ENCODE results near the gene SH3RF2.

Gene SH3RF2

DNA sequence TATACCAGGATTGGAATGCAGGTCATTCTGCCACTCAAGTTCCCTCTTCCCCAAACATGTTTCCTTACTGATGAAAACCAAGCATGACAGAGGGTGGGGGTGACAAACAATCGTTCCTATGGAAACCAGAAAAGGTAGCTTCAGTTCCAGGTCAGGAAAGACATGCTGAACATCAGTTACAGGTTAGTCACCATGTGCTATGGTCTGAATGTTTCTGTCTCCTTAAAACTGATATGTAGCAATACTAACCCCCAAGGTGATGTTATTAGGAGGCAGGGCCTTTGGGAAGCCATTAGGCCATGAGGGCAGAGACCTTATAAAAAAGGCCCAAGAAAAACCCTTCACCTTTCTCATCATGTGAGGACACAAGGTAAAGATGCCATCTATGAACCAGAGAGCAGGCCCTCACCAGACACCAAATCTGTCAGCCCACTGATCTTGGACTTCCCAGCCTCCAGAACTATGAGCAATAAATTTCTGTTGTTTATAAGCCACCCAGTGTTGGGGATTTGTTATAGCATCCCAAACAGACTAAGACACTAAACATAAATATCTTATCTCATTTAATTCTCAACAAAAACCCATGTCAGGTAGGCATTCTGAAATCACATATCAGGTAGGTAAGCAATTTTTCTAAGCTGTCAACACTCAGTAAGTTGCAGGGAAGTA lies 15.7 kb upstream of the SH3RF2 start:
- no peak for DNase-seq (ENCODE audit: low read depth)

DNA sequence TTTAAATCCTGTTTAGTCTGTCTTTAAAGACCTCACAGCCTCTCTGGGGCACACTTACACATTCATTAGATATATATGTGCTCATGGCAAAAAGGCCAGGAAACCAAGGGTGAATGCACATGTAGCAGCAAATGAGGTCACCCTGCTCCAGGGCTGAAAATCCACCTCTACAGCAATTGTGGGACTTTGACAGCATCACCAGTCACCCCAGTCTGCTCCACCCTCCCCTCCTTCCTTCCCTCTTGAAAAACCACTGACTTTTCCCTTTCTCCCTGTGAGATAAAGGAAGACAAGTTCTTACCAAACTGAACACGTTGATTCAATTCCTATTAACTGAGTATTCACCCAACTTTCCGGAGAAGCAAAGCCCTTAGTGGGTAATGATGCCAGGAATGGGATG lies 15.2 kb upstream of the SH3RF2 start:
- peak; percentile 89 for DNase-seq (ENCODE audit: low read depth)

DNA sequence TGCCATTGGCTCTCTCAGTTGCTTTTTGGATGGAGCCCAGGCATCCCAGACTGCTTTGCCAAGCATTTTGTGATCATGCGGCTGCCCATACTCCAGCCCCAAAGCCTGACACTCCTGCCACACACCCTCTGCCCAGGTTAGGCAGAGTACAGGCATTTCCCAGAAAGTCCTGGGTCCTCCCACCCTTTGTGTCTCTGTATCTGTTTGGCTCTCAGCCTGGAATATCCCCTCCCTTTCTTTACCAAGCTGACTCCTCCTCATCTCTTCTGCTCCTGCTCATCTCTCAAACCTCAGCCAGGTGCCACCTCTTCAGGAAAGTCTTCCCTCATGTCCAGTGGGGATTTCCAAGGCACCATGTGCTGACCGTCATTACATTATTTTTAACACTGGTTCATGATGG lies 14.3 kb upstream of the SH3RF2 start:
- DNase-seq (ENCODE audit: low read depth): no peak

DNA sequence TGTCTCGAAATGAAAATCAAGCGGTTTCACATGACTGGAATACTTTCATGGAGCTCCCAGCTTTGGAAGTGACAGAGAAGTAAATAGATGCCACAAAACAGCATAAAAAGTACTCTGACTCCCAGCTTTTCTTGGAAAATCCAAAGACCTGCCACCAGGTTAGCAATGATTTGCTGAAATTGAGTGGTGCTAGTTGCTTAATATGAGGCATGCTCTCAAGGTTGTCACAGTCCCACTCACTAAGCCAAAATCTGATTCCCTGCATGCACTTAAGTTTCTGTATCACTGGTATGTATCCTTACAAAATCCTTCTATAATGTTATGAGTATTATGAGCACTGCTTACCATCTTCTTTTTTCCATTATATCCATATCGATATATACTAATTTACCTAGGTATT lies 13.0 kb upstream of the SH3RF2 start:
- no peak for DNase-seq (ENCODE audit: low read depth)

DNA sequence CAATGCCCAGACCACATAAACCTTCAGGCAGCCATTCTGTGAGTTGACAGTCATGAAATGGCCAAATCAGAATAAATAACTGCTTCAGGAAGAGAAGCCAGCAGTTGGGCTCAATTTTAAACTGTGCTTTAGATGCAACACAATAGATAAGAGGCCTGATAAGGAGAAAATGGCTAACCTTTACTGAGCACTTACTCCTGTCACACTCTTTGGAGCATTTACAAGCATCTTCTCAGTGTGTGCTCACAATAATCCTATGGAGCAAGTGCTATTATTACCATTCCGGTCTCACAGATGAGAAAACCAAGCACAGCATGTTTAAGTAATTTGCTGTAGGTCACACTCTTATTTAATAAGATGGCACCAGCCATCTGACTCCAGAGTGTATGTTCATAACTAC lies 11.5 kb upstream of the SH3RF2 start:
- no peak for DNase-seq (ENCODE audit: low read depth)

DNA sequence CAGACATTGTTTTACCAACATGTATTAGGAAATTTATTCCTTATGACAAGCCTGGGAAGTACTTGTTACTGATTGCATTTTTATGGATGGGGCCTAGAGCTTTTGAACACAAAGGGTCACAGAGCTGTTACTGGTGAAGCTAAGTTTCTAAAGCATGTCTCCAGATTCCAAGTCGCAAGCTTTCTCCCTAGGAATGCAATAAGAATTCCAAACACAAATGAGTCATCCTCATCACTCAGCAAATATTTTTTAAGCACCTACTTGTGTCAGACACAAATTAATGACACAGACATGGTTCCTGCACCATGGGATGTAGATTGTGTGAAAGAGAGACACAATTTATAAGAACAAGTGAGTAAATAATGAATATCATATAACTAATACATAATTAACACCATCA lies 11.0 kb upstream of the SH3RF2 start:
- peak; percentile 92 for DNase-seq (ENCODE audit: low read depth)

DNA sequence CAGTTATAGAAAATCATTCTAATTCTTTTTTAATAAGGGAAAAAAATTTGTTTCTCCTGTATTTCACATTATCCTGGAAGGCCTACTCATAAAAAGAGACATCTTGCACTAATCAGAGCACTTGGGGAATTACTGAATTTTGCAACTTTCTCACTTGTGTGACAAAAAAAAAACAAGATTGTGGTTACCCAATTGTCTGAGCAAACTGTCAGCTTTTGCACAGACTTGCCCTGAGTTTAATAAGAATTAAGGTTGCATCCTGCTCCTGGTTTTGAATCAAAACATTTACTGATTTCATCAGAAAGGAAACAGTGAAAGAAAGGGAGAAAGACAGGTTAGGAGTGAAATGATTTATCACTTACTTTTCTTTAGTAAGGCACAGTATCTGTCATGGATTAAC lies 10.6 kb upstream of the SH3RF2 start:
- DNase-seq (ENCODE audit: low read depth): peak; percentile 34

DNA sequence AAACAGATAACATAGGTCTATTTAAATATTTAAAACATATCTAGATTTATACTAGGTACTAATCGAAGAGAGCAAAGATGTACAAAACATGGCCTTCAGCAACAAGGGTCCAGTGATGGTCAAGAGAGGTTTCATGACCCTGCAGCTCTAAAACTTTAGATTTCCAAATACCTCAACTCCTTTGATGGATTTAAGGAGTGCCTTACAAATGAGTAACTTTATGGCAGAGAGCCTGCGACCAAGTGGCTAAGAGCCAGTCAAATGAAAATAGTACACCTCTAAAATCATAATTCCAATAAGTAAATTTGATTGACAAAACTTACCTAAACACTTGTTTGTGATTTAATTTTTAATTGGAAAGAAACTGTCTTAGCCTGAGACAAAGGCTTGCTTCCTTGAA lies 4.7 kb upstream of the SH3RF2 start:
- DNase-seq (ENCODE audit: low read depth): peak; percentile 12

DNA sequence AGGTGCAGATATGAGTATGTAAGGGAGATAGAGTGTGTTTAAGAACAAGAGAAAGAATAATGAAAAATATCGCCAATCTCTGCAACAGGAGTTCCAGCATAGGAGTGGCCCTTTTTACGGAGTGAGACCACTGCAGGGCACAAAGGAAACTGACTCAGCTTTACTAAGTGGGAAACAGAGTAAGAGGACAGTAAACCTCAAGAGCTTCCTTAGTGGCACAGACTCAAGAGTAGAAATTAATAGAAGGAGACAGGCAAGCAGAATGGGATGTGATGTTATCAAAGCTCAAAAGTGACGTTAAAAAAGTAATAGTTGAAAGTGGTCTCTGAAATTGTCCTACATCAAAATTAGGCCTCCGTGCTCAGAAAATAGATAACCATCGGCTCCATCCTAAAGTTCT lies 2.1 kb upstream of the SH3RF2 start:
- peak; percentile 53 for DNase-seq (ENCODE audit: low read depth)

DNA sequence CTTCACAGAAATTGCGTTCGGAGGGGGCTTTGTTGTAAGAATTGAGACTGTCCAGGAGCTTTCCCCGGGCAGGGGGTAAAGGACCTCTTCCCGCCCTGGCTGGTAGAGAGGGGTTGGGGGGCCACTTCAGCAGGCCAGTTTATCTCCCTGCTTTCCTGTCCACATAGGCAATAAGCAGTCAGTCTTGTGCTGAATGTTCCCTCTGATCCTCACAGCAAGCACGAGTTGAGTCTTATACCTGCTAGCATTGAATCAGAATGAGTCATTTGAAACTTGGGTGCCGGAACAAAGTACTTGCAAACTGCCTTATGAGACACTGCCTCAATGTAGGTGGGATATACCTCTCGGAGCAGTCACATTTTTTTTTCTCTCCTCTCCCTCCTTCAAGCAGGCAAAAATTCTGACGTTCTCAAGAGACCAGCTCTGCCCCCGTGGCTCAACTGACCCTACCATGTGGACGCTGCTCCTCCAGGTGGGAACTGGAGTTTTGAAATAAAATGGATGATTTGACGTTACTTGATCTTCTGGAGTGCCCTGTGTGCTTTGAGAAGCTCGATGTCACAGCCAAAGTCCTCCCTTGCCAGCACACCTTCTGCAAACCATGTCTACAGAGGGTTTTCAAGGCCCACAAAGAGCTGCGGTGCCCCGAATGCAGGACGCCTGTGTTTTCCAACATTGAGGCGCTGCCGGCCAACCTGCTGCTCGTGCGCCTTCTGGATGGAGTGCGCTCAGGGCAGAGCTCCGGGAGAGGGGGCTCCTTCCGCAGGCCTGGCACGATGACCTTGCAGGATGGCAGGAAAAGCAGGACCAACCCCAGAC lies 1.3 kb downstream of the SH3RF2 start:
- DNase-seq (ENCODE audit: low read depth): peak; percentile 89

DNA sequence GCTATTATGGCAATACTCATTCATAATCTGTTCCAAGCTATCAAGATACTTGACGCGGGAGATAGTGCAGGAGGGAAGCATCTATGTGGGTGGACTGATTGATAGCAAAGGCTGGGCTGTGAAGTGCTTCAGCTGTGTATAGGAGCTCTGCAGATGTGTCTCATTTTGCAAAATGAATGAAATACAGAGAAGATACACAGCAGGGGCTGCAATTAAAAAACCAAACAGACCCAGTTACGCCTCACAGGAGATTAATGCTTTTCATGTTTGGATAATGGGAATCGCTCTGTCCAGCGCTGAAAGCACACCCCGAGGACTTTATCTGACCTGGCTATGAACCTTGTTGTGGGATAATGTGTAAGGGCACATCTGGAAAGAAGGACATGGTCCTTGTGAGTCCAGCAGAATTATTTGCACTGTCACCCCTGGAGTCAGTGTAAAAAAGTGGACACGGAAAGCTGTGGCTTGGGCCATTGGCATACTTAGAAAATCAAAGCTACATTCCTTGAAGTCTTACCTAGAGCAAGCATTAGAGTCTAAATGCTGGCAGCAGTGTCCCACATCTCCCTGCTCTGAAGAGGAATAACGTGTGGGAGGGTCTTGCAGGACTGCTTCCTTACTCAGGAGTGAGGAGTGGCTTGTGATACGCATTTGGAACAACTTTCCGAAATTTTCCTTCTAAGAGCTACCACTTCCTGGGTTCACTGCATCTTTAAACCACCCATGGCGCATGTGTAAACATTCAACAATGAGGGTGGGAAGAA lies 2.6 kb downstream of the SH3RF2 start:
- DNase-seq (ENCODE audit: low read depth): no peak

DNA sequence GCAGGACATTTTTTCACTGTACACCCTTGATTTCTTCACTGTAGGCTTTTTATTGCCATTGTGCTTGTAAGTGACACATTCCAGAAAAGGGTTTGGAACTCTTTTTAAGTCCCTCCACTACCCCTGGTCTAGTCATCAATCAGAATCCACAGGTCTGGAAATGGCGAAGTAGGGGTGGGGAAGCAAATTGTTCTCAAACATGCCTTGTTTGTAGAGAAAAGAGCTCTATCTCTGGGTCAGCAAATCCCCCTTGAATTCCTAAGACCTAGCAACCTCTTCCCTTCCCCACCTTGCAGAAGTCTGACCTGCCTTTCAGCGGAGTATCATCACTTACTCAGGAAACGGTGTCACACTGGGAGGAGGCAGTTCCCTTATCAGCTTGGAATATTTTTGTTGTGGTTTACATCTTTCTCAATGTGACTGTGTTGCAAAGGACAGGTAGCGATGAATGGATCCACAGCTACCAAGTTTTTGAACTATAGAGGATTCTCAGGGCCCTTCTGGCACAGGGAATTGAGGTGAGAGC lies 3.2 kb downstream of the SH3RF2 start:
- DNase-seq (ENCODE audit: low read depth): no peak

DNA sequence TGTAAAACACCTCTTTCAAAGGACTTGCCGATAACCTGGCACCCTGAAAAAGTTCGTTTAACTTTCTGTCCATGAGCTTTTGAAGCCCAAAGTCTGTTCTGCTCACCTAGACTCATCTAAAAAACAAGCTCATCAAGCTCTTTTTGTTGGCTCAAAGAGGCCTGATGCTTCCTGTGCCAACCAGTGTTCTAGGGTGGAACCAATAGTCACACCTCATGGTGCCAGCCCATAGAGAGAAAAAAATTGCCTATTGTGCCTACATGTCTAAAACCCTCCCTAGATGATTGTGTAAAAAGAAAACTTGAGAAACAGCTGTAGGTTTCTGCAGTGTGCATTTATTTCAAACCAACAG lies 4.7 kb downstream of the SH3RF2 start:
- DNase-seq (ENCODE audit: low read depth): no peak

DNA sequence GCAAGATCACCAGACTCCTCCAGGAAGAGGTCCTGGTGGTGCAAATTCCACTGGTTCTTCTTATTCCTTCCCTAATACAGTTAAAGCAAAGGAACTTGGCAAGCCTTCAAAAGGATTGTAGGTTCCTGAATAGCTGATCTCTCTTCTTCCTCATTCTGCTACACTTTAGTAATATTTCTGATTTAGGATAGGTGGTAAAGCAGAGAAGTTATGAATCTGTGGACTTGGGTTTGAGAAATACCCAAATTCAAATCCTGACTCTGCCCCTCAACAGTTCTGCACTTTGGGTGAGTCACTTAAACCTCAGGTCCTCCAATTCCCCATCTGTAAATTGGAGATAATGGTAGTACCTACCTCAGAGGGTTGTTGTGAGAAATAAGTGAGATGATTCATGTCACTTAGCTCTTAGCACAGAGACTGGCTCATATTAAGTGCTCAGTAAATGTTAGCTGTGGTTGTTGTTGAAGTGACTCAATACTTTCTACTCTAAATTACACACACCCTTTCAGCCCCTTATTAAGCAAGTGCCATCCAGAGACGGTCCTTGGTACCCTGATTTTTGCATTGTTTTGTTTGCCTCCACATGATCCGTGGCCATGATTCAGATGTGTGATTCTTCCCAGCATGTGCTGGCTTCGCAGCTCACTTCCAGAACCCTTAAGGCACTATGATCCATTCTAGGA lies 5.2 kb downstream of the SH3RF2 start:
- DNase-seq (ENCODE audit: low read depth): peak; percentile 70

DNA sequence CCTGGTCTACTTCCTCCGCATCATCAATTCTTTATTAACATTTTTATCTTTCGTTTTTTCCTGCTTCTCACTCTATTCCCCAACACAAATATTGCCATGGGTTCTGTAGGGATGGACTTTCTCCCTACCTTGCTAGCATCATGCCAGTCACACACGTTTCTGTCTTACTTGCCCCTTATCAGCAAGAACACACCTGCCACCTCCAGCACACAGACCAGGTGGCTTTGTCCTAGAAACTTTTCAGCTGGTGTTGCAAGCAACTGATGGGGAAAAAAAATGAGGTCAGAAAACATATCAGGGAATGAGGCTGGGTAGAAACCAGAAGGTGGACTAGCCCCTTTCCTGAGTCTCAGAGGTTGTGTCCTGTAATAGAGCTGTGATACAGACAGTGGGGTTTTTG lies 5.8 kb downstream of the SH3RF2 start:
- DNase-seq (ENCODE audit: low read depth): no peak

DNA sequence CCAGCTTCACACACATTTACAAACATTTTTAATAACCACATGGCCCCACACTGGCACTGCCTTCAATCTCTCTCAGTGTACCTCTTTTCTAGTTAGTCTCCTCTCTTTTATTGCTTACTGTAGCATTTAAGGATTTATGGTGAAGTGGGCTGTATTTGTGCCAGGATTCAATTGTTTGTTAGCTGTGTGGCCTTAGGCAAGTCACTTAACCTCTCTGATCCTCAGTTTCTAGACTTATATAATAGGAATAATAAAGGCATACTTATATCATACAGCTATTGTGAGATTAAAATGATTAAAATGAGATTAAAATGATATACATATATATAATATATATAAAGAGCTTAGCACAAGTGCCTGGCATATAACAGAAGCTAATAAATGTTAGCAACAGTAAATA lies 6.4 kb downstream of the SH3RF2 start:
- no peak for DNase-seq (ENCODE audit: low read depth)

DNA sequence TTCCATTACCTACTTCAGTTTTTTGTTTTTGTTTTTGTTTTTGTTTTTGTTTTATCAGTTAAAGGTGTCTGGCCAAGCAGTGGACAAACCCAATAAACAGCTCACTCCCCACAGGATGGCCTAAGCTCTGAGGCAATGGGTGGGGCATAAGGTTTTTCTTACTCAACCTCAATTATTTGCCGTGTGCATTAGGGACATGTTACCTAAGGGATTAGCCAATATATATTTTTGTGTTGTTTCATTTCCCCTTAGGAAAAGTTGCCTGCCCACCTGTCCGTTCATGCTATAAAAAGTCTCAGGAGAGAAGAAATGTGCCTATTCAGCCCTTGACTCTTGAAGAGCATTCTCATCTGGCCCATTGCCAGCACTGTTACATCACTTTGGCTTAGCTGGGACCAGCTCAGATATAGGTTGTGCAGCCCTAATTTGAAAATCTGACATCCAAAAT lies 7.3 kb downstream of the SH3RF2 start:
- DNase-seq (ENCODE audit: low read depth): peak; percentile 50

DNA sequence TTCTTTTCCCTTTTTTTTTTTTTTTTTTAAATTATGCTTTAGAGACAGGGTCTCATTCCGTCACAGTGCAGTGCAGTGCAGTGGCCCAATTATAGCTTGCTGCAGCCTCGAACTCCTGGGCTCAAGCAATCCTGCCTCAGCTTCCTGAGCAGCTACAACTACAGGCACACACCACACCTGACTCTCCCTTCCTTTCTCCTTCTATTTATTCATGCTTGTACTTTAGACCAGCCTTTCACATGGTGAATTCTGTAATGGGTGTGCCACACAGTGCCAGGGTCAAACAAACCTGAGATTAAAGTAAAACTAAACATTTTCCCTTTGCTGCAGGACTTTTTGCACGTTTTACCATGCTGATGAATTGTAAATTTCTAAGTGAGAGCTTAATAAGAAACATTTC lies 8.0 kb downstream of the SH3RF2 start:
- DNase-seq (ENCODE audit: low read depth): no peak

DNA sequence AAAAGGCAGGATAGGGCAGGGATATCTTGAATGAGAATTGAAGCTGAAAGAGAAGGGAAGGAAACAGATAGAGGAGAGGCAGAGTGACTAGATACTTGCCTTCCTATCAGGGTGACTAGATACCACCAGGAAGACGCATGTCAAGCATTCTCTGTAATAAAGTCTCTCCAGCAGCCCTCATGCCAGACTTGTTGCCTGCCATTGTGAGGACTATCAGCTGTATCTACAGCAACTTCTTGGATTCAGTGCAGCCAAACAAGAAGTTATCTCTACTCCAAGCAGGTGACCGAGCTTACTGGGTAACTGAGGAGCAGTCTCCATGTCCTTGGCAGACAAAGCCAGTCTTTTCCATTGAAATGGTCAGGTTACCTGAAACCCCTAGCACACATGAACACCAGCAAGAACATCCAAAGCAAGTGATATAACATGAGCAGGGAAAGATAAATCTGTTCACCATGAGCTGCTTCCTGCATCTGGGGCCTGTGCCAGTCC lies 9.3 kb downstream of the SH3RF2 start:
- no peak for DNase-seq (ENCODE audit: low read depth)

DNA sequence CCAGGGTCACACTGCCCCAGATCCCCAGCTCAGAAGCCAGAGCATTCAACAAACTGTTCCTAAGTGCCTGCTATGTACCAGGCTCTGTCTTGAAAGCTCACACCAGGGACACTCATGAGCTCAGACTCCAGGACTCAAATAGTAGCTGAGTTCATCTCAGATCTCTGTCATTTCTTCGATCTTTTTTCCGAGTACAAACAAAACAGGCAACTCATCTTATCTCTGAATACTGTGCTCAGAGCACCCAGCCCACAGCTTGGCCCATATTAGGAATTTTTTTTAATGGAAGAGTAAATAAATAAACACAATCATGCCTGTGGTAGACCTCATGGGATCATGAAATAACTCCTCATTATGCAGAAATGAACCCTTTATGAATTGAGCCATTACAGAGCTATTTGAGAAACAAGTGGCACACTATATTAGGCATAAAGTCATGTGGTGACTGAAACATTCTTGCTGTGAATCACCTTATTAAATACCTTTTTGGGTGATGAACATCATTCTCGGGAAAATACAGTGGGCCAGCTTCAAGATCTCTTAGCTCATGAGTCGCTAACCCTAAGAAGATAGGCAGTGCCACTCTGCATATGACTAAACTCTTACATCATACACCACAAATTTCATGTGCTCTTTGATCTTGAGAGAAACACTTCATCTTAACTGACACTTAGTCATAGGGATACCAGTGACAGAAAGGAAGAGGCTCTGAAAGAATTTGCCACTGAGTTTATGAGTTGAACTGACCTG lies 9.9 kb downstream of the SH3RF2 start:
- DNase-seq (ENCODE audit: low read depth): peak; percentile 96

DNA sequence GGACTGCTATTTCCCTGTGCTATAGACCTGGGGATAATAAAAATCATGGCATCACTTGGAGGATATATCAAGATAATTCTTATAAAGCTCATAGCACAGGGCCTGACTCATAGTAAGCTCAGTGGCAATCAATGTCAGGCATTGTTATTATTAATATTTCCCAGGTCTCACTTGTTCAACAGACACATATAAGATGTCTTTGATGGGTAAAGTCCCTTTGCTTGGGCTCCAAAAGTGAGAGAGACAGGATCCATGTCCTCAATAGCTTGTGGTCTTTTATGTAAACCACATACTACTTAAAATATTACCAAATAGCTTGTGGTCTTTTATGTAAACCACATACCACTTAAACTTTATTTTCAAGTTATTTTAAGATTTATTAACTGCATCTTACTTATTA lies 11.2 kb downstream of the SH3RF2 start:
- peak; percentile 10 for DNase-seq (ENCODE audit: low read depth)
